GM19397 (cell line): ENCODE data around the gene RPLP2.

Source experiments
- ATAC-seq: cut with Tn5 transposase; IDR thresholded peaks from one replicate; pipeline ENCODE4 v1.9.1; 2021; ENCODE audit warnings: mild to moderate bottlenecking, moderate library complexity; ENCODE audit not compliant: unreplicated experiment

RPLP2 gene

DNA sequence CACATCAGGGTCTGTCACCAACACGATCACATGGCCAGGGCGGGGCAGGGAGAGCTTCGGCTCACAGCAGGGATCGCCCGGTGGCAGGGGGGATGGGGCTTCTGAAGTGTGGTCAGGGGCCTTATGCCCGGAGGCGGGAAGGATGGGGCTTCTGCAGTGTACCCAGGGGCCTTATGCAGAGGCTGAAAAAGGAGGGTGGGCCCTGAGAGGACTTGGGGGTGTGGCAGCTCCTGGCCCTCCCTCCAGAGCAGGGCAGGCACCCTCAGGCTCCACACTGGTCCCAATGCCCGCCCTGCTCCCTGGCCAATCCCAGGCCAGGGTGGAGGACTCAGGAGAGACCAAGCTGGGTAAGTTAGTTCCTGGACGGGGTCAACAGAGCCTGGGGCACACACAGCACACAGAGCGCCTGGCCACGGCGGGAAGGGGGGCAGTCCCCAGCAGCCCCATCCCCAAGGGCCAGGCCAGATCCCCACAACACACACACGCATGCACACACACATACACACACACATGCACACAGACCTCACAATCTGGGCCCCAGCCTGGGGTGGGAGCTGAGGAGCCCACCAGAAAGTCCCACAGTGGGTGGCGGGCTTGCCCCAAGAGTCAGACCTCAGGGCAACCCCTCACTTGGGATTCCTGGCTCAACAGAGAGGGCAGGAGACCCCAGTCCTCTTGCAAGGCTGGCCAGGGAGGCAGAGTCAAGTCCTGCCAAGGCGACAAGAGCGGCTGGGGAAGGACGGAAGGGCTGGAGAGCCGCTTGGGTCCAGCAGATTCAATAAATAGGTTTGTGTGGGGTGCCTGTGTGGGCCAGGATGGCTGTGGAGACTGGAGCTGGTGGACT lies 18.8 kb upstream of the RPLP2 start:
- no peak for ATAC-seq

DNA sequence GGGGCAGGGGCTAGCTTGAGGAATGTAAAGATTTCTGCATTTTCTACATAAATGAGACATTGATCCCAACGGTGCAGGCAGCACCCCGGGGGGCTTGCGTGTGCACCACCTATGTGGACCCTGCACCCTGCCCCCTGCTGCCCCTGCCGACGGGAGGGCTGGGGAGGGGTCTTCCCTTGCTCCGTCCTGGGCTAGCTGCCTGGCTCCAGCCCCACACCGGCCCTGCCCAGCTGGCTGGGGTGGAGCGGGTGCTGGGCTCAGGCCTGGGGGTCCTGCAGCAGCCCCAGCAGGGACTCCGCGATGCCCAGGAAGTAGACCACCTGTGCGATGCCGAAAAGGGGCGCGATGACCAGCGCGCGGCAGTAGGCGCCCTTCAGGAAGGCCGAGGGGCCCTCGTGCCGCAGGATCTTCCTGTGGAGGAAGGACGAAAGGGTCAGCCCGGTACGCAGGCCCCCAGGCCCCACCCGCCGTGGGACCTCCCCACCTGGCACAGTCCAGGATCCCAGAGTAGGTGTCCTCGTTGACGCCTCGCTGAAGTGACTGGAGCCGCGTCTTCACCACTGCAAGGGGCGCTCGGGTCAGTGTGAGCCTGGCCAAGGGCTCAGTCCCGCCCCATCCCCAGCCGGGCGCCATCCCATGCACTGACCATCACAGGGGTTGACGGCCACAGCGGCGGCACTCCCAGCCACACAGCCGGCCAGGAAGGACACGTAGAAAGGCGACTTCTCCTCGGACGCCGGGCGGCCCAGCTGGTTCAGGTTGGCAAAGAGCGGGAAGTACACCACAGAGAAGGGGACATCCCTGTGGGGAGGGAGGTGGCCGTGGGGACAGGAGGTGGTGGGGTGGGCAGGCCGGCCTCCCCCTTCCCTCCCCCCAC lies 17.9 kb upstream of the RPLP2 start:
- no peak for ATAC-seq

DNA sequence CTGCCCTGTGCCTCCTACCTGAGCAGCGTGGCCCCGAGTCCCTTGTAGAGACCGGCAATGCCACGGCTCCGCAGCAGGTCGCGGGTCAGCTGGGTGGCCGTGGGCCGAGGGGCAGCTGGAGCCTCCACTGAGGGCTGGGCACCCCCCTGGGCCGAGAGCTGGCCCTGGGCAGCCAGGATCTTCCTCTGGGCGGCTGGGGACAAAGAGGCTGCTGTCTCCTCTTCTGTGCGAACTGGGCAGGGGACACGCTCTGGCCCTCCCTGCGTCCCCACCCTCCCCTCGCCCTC lies 17.3 kb upstream of the RPLP2 start:
- ATAC-seq = no peak

DNA sequence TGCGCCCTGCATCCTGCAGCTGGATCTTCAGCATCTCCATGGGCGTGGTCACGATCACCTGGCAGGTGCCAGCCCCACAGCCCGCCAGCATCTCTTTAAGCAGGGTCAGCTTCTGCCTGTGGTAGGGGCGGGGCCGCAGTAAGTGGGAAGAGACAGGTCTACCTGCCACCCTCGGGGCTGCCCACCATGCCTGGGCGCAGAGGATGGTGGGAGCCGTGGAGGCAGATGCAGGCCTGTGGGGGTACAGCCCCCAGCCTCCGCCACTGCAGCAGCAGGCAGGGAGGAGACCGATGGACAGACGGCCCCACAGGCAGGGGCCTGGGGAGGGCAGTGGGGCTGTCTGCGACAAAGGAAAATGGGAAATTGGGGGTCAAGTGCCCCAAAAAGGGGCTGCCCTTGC lies 16.9 kb upstream of the RPLP2 start:
- no peak for ATAC-seq

DNA sequence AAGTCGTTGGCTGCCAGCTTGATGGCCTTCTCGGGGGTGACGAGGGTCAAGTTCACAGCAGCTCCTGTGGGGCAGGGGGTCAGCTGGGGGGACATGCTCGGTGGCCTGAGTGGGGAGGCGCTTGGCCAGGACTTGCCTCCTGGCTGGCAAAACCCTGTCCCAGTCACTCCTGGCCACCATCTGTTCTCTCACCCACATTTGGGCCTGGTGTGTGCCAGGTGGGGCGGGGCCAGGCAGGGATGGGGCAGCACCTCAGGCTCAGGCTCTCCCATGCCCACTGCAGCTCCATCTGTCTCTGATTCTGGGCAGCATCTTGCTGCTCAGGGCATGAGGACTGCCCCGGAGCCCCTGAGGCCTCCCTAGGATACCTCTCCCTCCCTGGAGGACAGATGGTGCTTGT lies 16.2 kb upstream of the RPLP2 start:
- ATAC-seq = no peak

DNA sequence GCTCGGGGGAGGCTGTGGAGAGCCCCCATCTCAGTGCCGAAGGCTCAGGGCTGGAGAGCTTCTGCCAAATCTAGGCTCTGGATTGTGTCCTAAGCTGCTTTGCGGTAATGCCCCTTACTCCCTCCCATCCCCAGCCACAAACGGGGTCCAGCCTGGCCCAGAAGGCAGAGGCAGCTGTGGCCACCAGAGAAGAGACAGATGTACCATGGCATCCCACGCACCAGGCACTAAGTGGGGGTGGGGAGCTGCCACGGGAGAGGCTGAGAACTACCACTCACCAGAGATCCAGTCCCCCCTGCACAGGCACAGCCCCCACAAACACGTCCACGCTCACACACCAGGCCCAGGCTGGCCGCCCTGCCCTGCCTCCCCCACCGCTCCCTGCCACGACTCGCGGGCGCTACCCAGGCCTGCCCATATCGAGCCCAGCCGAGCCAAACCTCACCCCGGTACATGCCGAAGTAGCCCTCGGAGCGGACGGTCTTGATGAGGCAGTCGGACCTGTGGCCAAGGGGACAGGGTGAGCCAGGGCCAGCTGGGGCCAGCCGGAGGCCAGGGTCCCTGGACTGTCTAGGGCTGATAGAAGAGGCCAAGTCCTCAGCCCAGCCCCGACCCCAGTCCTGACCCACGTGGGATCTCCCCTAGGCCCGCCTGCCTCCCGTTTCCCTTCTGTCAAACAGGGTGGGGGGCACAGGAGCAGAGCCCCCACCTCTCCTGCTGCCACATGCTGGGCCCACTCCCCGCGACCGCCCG lies 15.6 kb upstream of the RPLP2 start:
- no peak for ATAC-seq

DNA sequence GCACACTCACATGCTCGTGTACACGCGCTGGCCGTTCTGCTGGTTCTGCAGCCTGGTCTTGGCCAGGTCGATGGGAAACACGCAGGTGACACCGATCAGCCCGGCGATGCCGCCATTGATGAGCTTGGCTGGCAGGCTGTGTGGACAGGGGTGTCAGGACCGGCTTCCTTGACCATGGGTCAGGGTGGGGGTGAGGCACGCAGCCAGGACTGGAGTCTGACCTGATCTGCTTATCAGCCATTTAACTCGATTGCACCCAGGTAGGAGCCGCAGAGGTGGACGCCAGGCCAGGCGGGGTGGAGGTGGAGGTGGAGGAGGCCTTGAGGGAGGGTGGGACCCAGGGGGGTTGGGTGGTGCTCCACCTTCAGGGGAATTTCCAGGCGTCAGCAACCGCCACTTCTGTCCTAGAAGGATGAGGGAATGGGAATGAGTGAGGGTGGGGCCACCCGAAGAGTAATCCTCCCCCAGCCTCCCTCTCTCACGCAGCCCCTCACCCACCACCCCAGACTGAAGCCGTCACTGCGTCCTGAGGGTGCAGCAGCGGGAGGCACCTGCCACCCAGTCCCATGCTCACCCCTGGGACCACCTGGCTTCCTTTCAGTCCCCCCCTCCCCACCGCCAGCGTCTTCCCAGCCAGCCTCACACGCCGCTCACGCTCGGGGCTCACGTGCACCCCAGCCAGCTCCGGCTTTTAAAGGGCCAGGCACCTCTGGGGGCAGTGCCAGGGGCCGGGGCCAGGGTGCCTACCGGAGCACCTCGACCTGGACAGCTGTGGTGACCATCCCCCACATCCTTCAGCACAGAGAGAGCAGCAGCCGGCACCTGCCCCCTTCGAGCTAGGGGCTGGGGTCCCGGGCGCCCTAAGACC lies 14.8 kb upstream of the RPLP2 start:
- ATAC-seq = no peak

DNA sequence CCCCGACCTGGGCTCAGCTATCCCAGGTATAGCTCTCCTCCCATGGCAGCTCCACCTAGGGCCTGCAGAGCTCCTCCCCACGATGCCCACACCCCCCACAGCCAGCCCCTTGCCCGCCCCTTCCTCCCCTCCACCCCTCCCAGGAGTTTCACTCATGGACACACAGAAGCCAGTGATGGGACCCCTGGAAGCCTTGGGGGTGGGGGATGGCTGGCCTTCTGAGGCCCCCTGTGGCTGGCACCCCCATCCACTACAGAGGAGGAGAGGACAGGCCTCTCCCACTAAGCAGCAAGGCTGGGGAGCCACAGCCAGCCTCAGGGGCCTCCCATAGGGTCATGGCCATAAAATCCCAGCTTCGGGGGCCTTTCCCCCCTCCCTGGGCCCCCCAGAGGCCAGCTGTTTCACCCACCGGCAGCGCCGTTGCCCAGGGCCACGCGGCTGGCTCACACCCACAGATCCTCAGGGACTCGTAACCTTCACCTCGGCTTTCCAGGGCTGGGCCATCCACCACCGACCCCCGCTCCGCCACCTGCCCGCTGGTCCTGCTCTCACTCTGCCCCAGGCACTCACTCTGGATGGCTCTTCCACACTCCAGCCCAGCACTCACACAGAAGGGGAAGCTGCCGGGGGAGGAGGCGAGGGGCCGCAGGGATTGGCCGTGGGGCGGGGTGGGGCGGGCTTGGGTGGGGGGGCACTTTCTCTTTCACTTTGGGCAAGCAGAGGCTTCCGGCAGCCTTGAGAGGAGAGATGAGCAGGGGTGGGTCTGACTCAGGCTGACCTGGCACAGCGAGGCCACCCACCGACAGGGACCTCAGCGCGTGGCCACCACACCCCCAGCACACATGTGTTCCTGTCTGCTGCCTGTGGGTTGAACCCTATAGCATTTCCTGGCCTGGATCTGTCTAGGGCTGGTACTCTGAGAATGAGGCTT lies 13.9 kb upstream of the RPLP2 start:
- no peak for ATAC-seq

DNA sequence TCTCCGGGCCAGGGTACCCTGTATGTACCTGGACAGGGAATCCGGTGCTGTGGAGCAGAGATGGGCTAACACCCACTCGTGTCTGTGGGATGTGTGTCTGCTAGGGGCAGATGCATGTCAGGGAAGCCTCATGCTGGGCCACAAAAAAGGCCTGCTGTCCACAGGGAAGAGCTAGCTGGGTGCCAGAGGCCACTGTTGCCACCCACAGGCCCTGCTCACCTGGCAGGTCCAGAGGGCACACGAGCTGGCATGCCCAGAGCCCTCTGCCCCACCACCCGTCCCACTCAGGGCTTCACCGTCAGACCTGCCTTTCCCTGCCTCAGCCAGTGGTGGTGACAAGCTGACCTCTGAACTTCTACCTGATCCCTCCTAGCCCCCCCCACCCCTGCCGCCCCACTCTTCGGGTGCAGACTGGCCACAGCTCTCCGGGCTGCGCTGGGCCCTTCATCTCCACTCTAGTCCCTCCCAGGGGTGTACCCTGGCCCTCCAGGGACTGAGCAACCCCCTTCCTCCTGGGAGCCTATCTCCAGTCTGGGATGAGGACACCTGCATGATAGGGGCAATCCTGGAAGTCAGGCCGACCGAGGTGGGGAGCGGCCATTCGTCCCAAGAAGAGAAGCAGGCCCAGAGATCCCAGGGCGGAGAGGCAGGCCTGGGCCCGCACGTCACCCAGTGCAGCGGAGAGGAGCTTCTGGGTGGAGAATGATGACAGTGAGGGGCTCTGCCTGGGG lies 13.0 kb upstream of the RPLP2 start:
- ATAC-seq = no peak

DNA sequence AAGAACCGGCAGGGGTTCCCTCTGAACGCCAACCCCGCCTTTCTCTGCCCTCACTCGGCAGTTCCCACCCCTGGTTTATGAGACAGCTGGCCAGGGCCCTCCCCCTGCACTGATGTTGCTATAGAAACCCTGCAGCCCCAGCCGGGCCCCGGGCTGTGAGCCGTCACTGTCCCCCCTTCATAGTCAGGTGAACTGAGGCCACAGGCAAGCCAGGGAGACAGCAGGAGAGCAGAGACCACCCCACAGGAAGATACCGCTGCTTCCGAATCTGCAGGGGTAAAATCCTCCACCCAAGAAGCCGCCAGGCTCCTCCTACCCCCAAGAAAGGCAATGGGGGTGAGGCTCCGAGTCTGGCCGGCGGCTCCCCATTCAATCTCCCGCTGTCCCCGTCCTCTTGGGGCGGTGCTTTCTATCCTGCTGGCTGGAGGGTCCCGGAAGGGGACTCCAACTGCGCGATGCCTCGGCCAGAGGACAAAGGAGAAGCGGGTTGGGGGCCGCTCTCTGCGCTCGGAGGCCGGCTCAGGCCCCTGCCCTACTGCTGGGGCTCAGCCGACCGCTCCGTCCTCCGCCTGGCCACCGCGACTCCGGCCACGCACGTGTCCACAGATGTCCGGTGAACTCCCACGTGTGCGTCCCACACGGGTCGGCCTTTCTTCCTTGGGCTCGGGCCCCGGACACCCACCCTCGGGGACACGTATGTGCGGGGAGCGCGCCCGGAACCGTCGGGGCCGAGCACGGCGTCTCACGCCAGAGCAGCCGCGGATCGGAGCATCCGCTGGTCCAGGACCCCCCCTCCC lies 12.3 kb upstream of the RPLP2 start:
- ATAC-seq = peak; percentile 35

DNA sequence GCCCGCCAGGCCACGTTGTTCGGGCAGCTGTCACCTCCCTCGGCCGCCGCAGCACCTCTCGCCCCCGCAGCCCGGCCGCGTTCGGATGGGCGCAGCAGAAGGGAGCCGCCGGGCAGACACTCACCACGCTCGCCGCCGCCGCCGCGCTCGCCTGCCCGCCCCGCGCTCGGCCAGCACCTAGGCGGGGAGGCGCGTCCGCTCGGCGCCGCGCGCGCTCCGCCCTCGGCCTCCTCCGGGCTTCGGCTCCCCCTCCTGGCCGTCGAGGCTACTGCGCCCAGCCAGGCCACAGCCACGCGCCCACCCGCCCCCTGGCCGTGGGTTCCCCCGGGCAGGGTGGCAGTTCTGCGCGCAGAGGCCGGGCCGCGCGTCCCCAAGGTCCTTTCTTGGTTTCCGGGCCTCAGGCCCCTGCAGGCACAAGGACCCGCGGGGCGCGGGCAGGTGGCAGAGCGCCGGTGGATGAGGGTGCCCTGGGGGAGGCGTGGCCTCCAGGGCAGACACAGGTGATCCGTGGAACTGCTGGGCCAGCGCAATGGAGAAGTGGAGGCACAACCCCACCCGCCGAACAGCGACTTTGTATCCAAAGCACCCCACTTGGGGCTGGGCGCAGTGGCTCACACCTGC lies 11.6 kb upstream of the RPLP2 start, which contains the start of gene SLC25A22:
Gene SLC25A22, minus strand, starts transcription at position 189 of the 621 bp plus-strand sequence. CDS start 3,275 bp downstream, outside the sequence.
- ATAC-seq = peak; percentile 51

DNA sequence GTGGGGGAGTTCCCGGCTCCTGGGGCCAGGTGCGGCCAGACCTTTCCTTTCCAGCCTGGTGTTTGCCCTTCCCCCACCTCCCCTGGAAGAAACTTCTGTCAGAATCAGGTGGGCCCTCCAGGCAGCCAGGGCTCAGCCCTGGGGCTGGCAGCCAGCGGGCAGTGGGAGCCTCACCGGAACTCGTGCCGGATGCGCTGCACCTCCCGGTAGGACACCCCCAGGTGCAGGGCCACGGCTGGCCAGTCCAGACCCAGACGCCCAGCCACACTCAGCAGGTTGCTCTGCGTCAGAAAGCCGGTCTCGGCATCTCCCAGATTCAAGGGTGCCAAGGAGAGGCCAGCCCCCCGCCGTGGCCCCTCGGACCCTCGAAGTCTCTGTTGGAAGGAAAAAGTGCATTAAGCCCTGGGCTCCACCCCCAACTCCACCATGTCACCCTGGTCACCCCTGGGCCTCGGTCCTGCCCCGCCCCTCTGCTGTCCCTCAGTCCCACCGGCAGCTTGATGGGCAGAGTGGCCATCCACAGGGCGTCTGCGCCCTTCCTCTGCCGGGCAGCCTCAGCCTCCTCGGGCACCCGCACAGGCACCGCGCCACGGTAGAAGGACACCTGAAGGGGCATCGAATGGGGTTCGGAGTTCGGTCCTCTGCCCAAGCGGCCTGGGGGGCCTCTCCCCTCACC lies 10.0 kb upstream of the RPLP2 start:
- no peak for ATAC-seq

DNA sequence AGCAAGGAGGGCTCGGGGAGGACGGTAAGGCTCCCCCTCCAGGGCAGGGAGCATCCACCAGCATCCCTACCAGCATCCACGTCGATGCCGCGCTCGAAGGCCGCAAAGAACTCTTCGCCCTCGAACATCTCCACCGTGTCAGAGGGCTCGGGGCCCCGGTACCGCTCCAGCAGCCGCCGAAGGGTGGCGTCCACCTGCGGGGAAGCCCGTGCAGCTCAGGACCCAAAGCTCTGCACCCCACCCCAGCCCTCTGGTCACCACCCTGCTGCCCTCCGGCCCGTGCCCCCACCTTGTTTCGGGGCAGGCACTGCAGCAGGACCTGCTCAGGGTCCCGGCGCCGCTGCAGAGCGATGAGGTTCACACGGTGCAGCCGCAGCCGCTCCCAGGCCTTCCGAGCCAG lies 9.3 kb upstream of the RPLP2 start:
- ATAC-seq = no peak

DNA sequence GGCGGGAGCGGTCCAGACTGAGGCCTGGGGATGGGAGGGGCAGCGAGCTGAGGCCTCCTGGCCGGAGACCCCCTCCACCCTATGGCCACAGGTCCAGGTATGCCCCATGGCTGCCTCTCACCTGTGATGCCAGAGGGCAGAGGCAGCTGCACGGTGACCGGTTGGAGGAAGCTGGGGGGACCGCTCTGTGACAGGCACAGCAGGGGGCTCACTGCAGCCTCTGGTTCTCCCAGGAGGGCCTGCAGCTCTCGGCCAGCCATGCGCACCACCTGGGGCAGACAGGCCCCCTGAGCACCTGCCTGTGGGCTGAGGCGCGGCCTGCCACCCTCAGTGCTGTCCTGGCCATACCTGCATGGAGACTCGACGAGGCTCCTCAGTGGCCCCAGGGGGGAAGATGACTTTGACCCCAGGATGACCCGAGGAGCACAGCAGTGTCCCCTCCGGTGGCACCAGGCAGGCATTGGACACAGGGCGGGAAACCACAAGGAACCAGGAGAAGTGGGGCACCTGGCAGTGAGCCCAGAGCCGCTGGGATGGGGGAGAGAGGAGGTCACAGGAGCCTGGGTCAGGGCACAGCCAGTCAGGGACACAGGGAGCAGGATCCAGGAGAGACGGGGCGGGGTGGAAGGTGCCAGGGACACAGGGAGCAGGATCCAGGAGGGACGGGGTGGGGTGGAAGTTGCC lies 8.5 kb upstream of the RPLP2 start:
- ATAC-seq = no peak

DNA sequence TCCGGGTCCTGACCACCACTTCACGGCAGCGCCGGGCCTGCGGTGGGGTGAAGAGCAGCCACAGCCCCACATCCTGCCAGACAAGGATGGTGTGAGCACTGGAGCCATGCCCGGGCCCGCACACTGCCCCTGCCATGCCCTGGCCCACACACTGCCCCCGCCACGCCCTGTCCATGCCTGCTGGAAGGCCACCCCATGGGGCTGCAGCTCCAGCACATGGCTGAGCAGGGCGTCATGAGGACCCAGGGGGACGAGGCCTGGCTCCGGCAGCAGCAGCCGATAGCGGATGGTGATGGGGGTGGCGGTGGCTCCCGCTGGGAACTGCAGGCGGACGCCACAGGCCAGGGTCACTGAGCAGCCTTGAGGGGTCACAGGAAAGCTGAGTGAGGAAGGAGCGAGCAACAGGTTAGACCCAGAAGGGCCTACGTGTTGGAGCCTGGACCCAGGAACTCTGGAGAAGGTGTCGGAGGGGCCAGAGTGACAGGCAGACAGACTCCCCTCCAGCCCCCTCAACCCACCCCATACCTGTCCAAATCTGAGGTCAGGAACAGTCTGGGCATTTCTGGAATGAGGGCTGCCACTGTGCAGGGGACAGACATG lies 7.6 kb upstream of the RPLP2 start:
- ATAC-seq = no peak
